Measurements from ENCODE around the gene MORF4L1. TPM values are rescaled to one million over a fixed set of nuclear protein-coding genes. Genes with fewer than 3 reads are reported as not detected.

Gene MORF4L1
- total and polyA plus RNA-seq, 10 of the 15 experiments (the other 5 are each of a cell fraction or from before 2014, with no cell fraction given): 113 to 636 (median 229) TPM

GRCh38 chr15:78928616-78929093, 56.0 kb downstream of the MORF4L1 start:
- Histone ChIP-seq H3K4me2 (ENCODE audit: control insufficient read depth, insufficient read depth) (no peak overlapping the region), H3K79me2 (ENCODE audit: control insufficient read depth, insufficient read depth, low read length) (no peaks in the 10 kb centered on the region), H4K20me1 (ENCODE audit: control insufficient read depth, insufficient read depth) (no peaks in the 10 kb centered on the region; the same call in 1 of the 2 replicates), H3K4me3 (no peak overlapping the region), H3K9me3 (replicated peaks; ENCODE audit: control insufficient read depth, insufficient read depth, low read length) (no peaks in the 10 kb centered on the region), H3K9ac (ENCODE audit: control insufficient read depth, insufficient read depth, low read length) (no peak overlapping the region), H3K4me1 (ENCODE audit: control insufficient read depth, insufficient read depth, low read length) (no peaks in the 10 kb centered on the region), H3K36me3 (ENCODE audit: control insufficient read depth in 2 of 2, insufficient read depth in 2 of 2, low read length in 1 of 2) (peaks cover 51 to 66% of the 10 kb centered on the region in 2 experiments), H2AFZ (ENCODE audit: control insufficient read depth, low read depth, low read length) (no peak overlapping the region), H3K27ac (ENCODE audit: control insufficient read depth, insufficient read depth) (no peak overlapping the region), H3K27me3 (replicated peaks in 1 of 2; ENCODE audit: control insufficient read depth in 2 of 2, insufficient read depth in 2 of 2, low read length in 1 of 2) (no peaks in the 10 kb centered on the region)
- FAIRE-seq (no peak), DNase-seq (ENCODE audit: low read depth, low spot score) (no peak), ATAC-seq (no peak)
- peak; percentile 17; the same call in 1 of the 2 replicates for TF ChIP-seq POLR2A (IDR thresholded peaks at IDR 0.05; ENCODE audit: low read depth, low read length)
- no peak for TF ChIP-seq PBX3 (IDR thresholded peaks at IDR 0.05; ENCODE audit: insufficient replicate concordance, low read depth, low read length)
- SMC1A ChIA-PET (ENCODE audit: uncharacterized antibody, unreplicated experiment): no interaction called here
- no TSS peak for BruUV-seq (replicated peaks)
- intact Hi-C loops (cut with micrococcal nuclease; ENCODE audit: unreplicated experiment) (no loop called here), in situ Hi-C loops (cut with MboI) (no loop called here)
- CTCF ChIA-PET: no interaction called here
- 95% methylated on average over 14 of the region's 14 CpGs for WGBS (ENCODE audit: insufficient coverage, insufficient replicate concordance, low lambda C conversion rate, missing lambda C conversion rate)
- POLR2A ChIA-PET: interaction anchor here (0.6 kb wide), 2 partner anchors 68 to 647 kb away, joined by 3 read pairs; no protein-coding TSS in a partner anchor
- RAD21 ChIA-PET (ENCODE audit: unreplicated experiment): no interaction called here

- ChIA-PET CTCF (interaction anchor here (2.0 kb wide), 1 partner anchor 19 kb away, joined by 7 read pairs; no protein-coding TSS in a partner anchor), RAD21 (ENCODE audit: unreplicated experiment) (no interaction called here), SMC1A (ENCODE audit: uncharacterized antibody, unreplicated experiment) (no interaction called here), POLR2A (no interaction called here)
- intact Hi-C loops (cut with micrococcal nuclease; ENCODE audit: unreplicated experiment) (no loop called here), in situ Hi-C loops (cut with MboI) (no loop called here)
- Histone ChIP-seq H3K79me2 (ENCODE audit: control insufficient read depth, insufficient read depth, low read length) (no peaks in the 10 kb centered on the region), H3K27me3 (replicated peaks in 1 of 2; ENCODE audit: control insufficient read depth in 2 of 2, insufficient read depth in 2 of 2, low read length in 1 of 2) (no peaks in the 10 kb centered on the region), H3K36me3 (ENCODE audit: control insufficient read depth in 2 of 2, insufficient read depth in 2 of 2, low read length in 1 of 2) (peaks cover 50 to 73% of the 10 kb centered on the region in 2 experiments), H3K27ac (ENCODE audit: control insufficient read depth, insufficient read depth) (no peak overlapping the region), H3K4me3 (no peak overlapping the region), H2AFZ (ENCODE audit: control insufficient read depth, low read depth, low read length) (no peak overlapping the region), H3K9ac (ENCODE audit: control insufficient read depth, insufficient read depth, low read length) (no peak overlapping the region), H3K9me3 (replicated peaks; ENCODE audit: control insufficient read depth, insufficient read depth, low read length) (no peaks in the 10 kb centered on the region), H4K20me1 (ENCODE audit: control insufficient read depth, insufficient read depth) (no peaks in the 10 kb centered on the region), H3K4me1 (ENCODE audit: control insufficient read depth, insufficient read depth, low read length) (no peaks in the 10 kb centered on the region), H3K4me2 (ENCODE audit: control insufficient read depth, insufficient read depth) (no peak overlapping the region)
- DNase-seq (ENCODE audit: low read depth, low spot score) (no peak), ATAC-seq (no peak), FAIRE-seq (no peak)
- WGBS (ENCODE audit: insufficient coverage, insufficient replicate concordance, low lambda C conversion rate, missing lambda C conversion rate): 90% methylated on average over 16 of the region's 16 CpGs
- no TSS peak for BruUV-seq (replicated peaks)
- TF ChIP-seq ZNF622 (IDR thresholded peaks at IDR 0.05) (no peak), KDM1A (IDR thresholded peaks at IDR 0.05; ENCODE audit: borderline replicate concordance) (no peak), SIX5 (IDR thresholded peaks at IDR 0.05; ENCODE audit: low read depth, low read length, severe bottlenecking) (no peak), SUPT20H (IDR thresholded peaks at IDR 0.05; ENCODE audit: borderline replicate concordance, control insufficient read depth, low read depth, low read length) (no peak), POLR2A (IDR thresholded peaks at IDR 0.05; ENCODE audit: low read depth, low read length) (peak; percentile 65)
Observed at GRCh38 chr15:78929536-78930264, 57.0 kb downstream of the MORF4L1 start.

Data from GM12878 (cell line).